K562 (cell line): ENCODE data around the gene HSPA1L. TPM values are rescaled to one million over a fixed set of nuclear protein-coding genes. Genes with fewer than 3 reads are reported as not detected.
A peak's percentile ranks its signal among the peaks of the same experiment; 100 is the strongest.

ENCODE experiments used
- BCOR ChIP-seq: fragments of 450-650 bp; IDR thresholded peaks from 2 replicates; pipeline ENCODE4 v1.6.1; 2016
- CAMTA2 ChIP-seq: fragments of 250-450 bp; sonication (Bioruptor Pico); conservative IDR thresholded peaks from 2 replicates; pipeline ENCODE4 v1.5.1; 2022
- ETV5 ChIP-seq: sonication (generic); formaldehyde crosslinking; IDR thresholded peaks from 2 replicates; pipeline ENCODE4 v1.4.0; 2020; ENCODE audit warnings: low read depth, mild to moderate bottlenecking, missing genetic modification reagents
- KDM4B ChIP-seq, 2 experiments: fragments of 450-650 bp in 1 of 2; sonication (generic) in 1 of 2; IDR thresholded peaks; 2 replicates each; pipeline ENCODE4 v1.6.1; 2016 to 2017; ENCODE audit warnings: borderline replicate concordance in 2 of 2, antibody characterized with exemption in 1 of 2, low read depth in 1 of 2, mild to moderate bottlenecking in 1 of 2
- LCOR ChIP-seq: sonication (generic); formaldehyde crosslinking; IDR thresholded peaks from 2 replicates; pipeline ENCODE4 v1.8.0; 2022; ENCODE audit warnings: mild to moderate bottlenecking, missing genetic modification reagents
- NR2F6 ChIP-seq: fragments of 450-650 bp; formaldehyde crosslinking; IDR thresholded peaks from 2 replicates; pipeline ENCODE4 v1.4.0; 2020; ENCODE audit warnings: mild to moderate bottlenecking
- RBM39 ChIP-seq: fragments of 200-400 bp; formaldehyde crosslinking; optimal IDR thresholded peaks from 2 replicates; pipeline ENCODE3; 2018; ENCODE audit warnings: low read depth, low read length
- SAP30 ChIP-seq: fragments of 200-600 bp; sonication (generic); IDR thresholded peaks from 2 replicates; pipeline ENCODE4 v1.6.1; 2012; ENCODE audit warnings: borderline replicate concordance, low read depth, mild to moderate bottlenecking, moderate library complexity, low read length, control low read depth, inconsistent platforms; ENCODE audit not compliant: insufficient read depth, poor library complexity, severe bottlenecking
- SMARCB1 ChIP-seq: IDR thresholded peaks from 2 replicates; pipeline ENCODE4 v1.6.1; 2011; ENCODE audit warnings: improper control_type of control experiment, low read depth; ENCODE audit not compliant: insufficient read length
- ZNF197 ChIP-seq: fragments of 200-800 bp; sonication (Bioruptor generic); IDR thresholded peaks from 2 replicates; pipeline ENCODE4 v1.6.1; 2016; ENCODE audit warnings: low read depth, missing genetic modification characterization, missing compliant biosample characterization
- ZNF551 ChIP-seq: fragments of 250-450 bp; sonication (Bioruptor Pico); IDR thresholded peaks from 2 replicates; pipeline ENCODE4 v1.5.0; 2021; ENCODE audit warnings: mild to moderate bottlenecking, moderate library complexity
- ZNF766 ChIP-seq: fragments of 200-800 bp; sonication (Bioruptor generic); conservative IDR thresholded peaks from 2 replicates; pipeline ENCODE4 v1.6.1; 2016; ENCODE audit warnings: missing genetic modification characterization, missing compliant biosample characterization
- ZNF778 ChIP-seq: fragments of 450-650 bp; formaldehyde crosslinking; IDR thresholded peaks from 2 replicates; pipeline ENCODE4 v1.4.0; 2020; ENCODE audit warnings: mild to moderate bottlenecking, moderate library complexity
- ZSCAN29 ChIP-seq: fragments of 450-650 bp; IDR thresholded peaks from 2 replicates; pipeline ENCODE4 v1.6.1; 2017
- polyA plus RNA-seq, 8 experiments: library from polyadenylated mRNA; depleted of rRNA in 4 of 8; stranded (reverse) in 5 of 8; unstranded in 3 of 8; fragments of >200 nt; fragmentation: Nextera tagmentation in 2 of 8; fragmentation: Illumina TruSeq in 1 of 8; extraction: Ambion mirVana in 2 of 8; extraction: Trizol in 1 of 8; gene quantifications; 2 replicates each; pipeline versions ENCODE4 v1.2.1 to v1.2.3, GENCODE V29; 2011 to 2014; ENCODE audit warnings: inconsistent platforms in 1 of 8, missing spikeins in 1 of 8
- total RNA-seq, 7 experiments: library from RNA; depleted of rRNA in 6 of 7; stranded (reverse); fragments of >200 nt in 6 of 7; fragmentation: Illumina TruSeq in 2 of 7; extraction: Trizol in 2 of 7; gene quantifications; 2 replicates each; pipeline versions ENCODE4 v1.2.1 to v1.2.3, GENCODE V29; 2011 to 2021; ENCODE audit warnings: low replicate concordance in 1 of 7
- TF ChIP-seq, protein P1 (sequence below): fragments of 250-450 bp; sonication (Bioruptor Pico); IDR thresholded peaks from 2 replicates; pipeline ENCODE4 v1.5.0; 2022; ENCODE audit warnings: mild to moderate bottlenecking
- TF ChIP-seq, protein P2 (sequence below): sonication (generic); formaldehyde crosslinking; IDR thresholded peaks from 2 replicates; pipeline ENCODE4 v1.9.0; 2022; ENCODE audit warnings: mild to moderate bottlenecking, missing genetic modification reagents
- TF ChIP-seq, protein P3 (sequence below): fragments of 450-650 bp; conservative IDR thresholded peaks from 2 replicates; pipeline ENCODE4 v1.6.1; 2016; ENCODE audit warnings: missing genetic modification characterization, low read depth, mild to moderate bottlenecking, control low read depth, missing compliant biosample characterization
- TF ChIP-seq, protein P4 (sequence below): fragments of 250-450 bp; sonication (Bioruptor Pico); IDR thresholded peaks from 2 replicates; pipeline ENCODE4 v1.5.0; 2021; ENCODE audit warnings: mild to moderate bottlenecking, borderline replicate concordance
- TF ChIP-seq, protein P5 (sequence below): fragments of 450-650 bp; IDR thresholded peaks from 2 replicates; pipeline ENCODE4 v1.6.1; 2016; ENCODE audit warnings: low read depth, mild to moderate bottlenecking, moderate library complexity

Gene HSPA1L
- total and polyA plus RNA-seq, 9 of the 15 experiments (the other 6 are each of a cell fraction or from before 2014, with no cell fraction given): 0.14 to 2.1 (median 1.3) TPM

DNA sequence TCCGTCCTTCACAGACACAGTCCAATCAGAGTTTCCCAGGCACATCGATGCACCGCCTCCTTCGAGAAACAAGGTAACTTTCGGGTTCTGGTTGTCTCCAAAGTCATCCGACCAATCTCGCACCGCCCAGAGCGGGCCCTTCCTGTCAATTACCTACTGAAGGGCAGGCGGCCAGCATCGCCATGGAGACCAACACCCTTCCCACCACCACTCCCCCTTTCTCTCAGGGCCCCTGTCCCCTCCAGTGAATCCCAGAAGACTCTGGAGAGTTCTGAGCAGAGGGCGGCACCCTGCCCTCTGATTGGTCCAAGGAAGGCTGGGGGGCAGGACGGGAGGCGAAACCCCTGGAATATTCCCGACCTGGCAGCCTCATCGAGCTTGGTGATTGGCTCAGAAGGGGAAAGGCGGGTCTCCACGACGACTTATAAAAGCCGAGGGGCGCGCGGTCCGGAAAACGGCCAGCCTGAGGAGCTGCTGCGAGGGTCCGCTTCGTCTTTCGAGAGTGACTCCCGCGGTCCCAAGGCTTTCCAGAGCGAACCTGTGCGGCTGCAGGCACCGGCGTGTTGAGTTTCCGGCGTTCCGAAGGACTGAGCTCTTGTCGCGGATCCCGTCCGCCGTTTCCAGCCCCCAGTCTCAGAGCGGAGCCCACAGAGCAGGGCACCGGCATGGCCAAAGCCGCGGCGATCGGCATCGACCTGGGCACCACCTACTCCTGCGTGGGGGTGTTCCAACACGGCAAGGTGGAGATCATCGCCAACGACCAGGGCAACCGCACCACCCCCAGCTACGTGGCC, 12.4 kb upstream of the HSPA1L start, which contains the start of gene HSPA1B (continued):
- TF ChIP-seq ZNF766 (CRISPR knock-in tag) (no peak), RBM39 (peak; percentile 59), CAMTA2 (CRISPR knock-in tag) (peak; percentile 33; the same call in 1 of the 2 replicates), ZNF197 (CRISPR knock-in tag) (no peak), SMARCB1 (no peak), NR2F6 (CRISPR knock-in tag) (peak; percentile 92), KDM4B (IDR thresholded peaks at IDR 0.05; ENCODE audit: borderline replicate concordance in 2 of 2, low read depth in 1 of 2) (peak in 1 of 2 experiments; percentile 60; a peak in 1 of 4 replicates), LCOR (CRISPR knock-in tag) (peak; percentile 99), ZNF551 (CRISPR knock-in tag) (no peak), SAP30 (peak; percentile 90), ETV5 (CRISPR knock-in tag) (peak; percentile 85; the same call in 1 of the 2 replicates), BCOR (peak; percentile 93), ZNF778 (CRISPR knock-in tag) (no peak), ZSCAN29 (no peak; the same call in 1 of the 2 replicates)
- TF ChIP-seq, protein P1, sequence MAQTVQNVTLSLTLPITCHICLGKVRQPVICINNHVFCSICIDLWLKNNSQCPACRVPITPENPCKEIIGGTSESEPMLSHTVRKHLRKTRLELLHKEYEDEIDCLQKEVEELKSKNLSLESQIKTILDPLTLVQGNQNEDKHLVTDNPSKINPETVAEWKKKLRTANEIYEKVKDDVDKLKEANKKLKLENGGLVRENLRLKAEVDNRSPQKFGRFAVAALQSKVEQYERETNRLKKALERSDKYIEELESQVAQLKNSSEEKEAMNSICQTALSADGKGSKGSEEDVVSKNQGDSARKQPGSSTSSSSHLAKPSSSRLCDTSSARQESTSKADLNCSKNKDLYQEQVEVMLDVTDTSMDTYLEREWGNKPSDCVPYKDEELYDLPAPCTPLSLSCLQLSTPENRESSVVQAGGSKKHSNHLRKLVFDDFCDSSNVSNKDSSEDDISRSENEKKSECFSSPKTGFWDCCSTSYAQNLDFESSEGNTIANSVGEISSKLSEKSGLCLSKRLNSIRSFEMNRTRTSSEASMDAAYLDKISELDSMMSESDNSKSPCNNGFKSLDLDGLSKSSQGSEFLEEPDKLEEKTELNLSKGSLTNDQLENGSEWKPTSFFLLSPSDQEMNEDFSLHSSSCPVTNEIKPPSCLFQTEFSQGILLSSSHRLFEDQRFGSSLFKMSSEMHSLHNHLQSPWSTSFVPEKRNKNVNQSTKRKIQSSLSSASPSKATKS (CRISPR knock-in tag): no peak
- TF ChIP-seq, protein P2, sequence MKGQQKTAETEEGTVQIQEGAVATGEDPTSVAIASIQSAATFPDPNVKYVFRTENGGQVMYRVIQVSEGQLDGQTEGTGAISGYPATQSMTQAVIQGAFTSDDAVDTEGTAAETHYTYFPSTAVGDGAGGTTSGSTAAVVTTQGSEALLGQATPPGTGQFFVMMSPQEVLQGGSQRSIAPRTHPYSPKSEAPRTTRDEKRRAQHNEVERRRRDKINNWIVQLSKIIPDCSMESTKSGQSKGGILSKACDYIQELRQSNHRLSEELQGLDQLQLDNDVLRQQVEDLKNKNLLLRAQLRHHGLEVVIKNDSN (CRISPR knock-in tag): peak; percentile 45
- TF ChIP-seq, protein P3, sequence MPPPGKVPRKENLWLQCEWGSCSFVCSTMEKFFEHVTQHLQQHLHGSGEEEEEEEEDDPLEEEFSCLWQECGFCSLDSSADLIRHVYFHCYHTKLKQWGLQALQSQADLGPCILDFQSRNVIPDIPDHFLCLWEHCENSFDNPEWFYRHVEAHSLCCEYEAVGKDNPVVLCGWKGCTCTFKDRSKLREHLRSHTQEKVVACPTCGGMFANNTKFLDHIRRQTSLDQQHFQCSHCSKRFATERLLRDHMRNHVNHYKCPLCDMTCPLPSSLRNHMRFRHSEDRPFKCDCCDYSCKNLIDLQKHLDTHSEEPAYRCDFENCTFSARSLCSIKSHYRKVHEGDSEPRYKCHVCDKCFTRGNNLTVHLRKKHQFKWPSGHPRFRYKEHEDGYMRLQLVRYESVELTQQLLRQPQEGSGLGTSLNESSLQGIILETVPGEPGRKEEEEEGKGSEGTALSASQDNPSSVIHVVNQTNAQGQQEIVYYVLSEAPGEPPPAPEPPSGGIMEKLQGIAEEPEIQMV (tag): no peak
- TF ChIP-seq, protein P4, sequence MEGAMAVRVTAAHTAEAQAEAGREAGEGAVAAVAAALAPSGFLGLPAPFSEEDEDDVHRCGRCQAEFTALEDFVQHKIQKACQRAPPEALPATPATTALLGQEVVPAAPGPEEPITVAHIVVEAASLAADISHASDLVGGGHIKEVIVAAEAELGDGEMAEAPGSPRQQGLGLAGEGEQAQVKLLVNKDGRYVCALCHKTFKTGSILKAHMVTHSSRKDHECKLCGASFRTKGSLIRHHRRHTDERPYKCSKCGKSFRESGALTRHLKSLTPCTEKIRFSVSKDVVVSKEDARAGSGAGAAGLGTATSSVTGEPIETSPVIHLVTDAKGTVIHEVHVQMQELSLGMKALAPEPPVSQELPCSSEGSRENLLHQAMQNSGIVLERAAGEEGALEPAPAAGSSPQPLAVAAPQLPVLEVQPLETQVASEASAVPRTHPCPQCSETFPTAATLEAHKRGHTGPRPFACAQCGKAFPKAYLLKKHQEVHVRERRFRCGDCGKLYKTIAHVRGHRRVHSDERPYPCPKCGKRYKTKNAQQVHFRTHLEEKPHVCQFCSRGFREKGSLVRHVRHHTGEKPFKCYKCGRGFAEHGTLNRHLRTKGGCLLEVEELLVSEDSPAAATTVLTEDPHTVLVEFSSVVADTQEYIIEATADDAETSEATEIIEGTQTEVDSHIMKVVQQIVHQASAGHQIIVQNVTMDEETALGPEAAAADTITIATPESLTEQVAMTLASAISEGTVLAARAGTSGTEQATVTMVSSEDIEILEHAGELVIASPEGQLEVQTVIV (CRISPR knock-in tag): no peak
- TF ChIP-seq, protein P5, sequence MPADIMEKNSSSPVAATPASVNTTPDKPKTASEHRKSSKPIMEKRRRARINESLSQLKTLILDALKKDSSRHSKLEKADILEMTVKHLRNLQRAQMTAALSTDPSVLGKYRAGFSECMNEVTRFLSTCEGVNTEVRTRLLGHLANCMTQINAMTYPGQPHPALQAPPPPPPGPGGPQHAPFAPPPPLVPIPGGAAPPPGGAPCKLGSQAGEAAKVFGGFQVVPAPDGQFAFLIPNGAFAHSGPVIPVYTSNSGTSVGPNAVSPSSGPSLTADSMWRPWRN: no peak
